H1 (cell line): ENCODE results near the gene ACTL6A. TPM values are rescaled to one million over a fixed set of nuclear protein-coding genes. Genes with fewer than 3 reads are reported as not detected.

Experiments
- BACH1 ChIP-seq: IDR thresholded peaks from 2 replicates; pipeline ENCODE4 v1.6.1; 2012; ENCODE audit warnings: low read length, improper control_type of control experiment
- EZH2 ChIP-seq: fragments of 200-600 bp; sonication (generic); IDR thresholded peaks from 2 replicates; pipeline ENCODE4 v1.7.1; 2012; ENCODE audit warnings: low read depth, mild to moderate bottlenecking, moderate library complexity, low read length, inconsistent platforms; ENCODE audit not compliant: severe bottlenecking
- JUN ChIP-seq: IDR thresholded peaks from 2 replicates; pipeline ENCODE4 v1.6.1; 2011; ENCODE audit warnings: low read depth, mild to moderate bottlenecking, improper control_type of control experiment, low read length
- NANOG ChIP-seq: IDR thresholded peaks from 2 replicates; pipeline ENCODE4 v1.6.1; 2011; ENCODE audit warnings: low read length, low read depth, mild to moderate bottlenecking, inconsistent platforms; ENCODE audit not compliant: insufficient read depth, poor library complexity, severe bottlenecking
- NRF1 ChIP-seq: IDR thresholded peaks from 2 replicates; pipeline ENCODE4 v1.6.1; 2011; ENCODE audit warnings: mild to moderate bottlenecking, low read depth, low read length, improper control_type of control experiment
- SIX5 ChIP-seq: IDR thresholded peaks from 2 replicates; pipeline ENCODE4 v1.6.1; 2011; ENCODE audit warnings: mild to moderate bottlenecking, low read depth, low read length
- ZNF274 ChIP-seq: IDR thresholded peaks from 2 replicates; pipeline ENCODE4 v1.7.0; 2012; ENCODE audit warnings: low read length, borderline replicate concordance; ENCODE audit errors: extremely low read depth
- polyA plus RNA-seq, 7 experiments: library from polyadenylated mRNA; depleted of rRNA in 3 of 7; stranded (reverse) in 5 of 7; unstranded in 2 of 7; fragments of >200 nt in 5 of 7; fragments of 200-250 nt in 2 of 7; gene quantifications; 1 replicate in 5 of 7; 2 replicates in 1 of 7; 4 replicates in 1 of 7; pipeline versions ENCODE4 v1.2.1 to v1.2.3, GENCODE V29; 2011 to 2013; ENCODE audit warnings: missing spikeins in 2 of 7, mixed read lengths in 2 of 7
- total RNA-seq: library from RNA; stranded (reverse); fragmentation: NEBNext Ultra II Directional; extraction: Animal tissue kit (Norgen Biotek cat#: 25700); gene quantifications from 2 replicates; pipeline ENCODE4 v1.2.1, GENCODE V29; 2021
- TF ChIP-seq, protein P1 (sequence below): fragments of 300-600 bp; sonication (generic); IDR thresholded peaks from 2 replicates; pipeline ENCODE4 v1.7.1; 2012; ENCODE audit warnings: low read length, moderate library complexity, mild to moderate bottlenecking, inconsistent platforms; ENCODE audit not compliant: insufficient replicate concordance
- TF ChIP-seq, protein P2 (sequence below): IDR thresholded peaks from 2 replicates; pipeline ENCODE4 v1.6.1; 2012; ENCODE audit warnings: inconsistent platforms
- TF ChIP-seq, protein P3 (sequence below): IDR thresholded peaks from 2 replicates; pipeline ENCODE4 v1.6.1; 2012; ENCODE audit warnings: inconsistent platforms

ACTL6A gene
- total and polyA plus RNA-seq, 2 of the 8 experiments (the other 6 are each of a cell fraction or from before 2014, with no cell fraction given): 76.9 to 99.5 TPM

DNA sequence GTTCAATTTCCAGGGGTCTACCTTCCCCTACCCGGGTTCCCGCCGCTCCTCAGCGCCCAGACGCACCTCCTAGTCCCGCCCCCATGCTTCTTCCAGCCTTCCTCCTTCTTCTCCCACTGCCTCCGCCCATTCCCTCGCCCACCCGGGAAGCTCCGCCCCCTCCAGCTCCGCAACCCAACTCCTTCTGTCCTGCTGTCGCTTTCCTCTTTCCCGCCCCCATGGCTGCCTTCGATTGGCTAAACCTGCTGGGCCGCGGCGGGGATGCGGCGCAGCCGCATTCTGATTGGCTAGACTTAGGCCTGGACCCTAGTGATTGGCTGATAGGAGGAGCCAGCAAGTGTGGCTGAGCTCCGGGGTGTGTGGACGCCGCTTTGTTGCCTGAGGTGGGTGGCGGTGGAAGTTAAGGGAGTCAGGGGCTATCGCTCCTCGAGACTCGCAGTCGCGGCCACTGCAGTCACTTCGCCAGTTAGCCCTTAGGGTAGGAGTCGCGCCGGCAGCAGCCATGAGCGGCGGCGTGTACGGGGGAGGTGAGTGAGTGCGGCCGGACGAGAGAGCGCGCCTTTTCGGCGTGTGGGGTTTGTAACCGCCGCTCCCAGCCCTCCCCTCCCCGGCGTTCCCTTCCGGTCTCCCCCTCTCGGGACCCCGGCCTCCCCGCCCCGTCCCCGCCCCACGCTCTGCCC, at the start of gene ACTL6A (continued):
- TF ChIP-seq, protein P1, sequence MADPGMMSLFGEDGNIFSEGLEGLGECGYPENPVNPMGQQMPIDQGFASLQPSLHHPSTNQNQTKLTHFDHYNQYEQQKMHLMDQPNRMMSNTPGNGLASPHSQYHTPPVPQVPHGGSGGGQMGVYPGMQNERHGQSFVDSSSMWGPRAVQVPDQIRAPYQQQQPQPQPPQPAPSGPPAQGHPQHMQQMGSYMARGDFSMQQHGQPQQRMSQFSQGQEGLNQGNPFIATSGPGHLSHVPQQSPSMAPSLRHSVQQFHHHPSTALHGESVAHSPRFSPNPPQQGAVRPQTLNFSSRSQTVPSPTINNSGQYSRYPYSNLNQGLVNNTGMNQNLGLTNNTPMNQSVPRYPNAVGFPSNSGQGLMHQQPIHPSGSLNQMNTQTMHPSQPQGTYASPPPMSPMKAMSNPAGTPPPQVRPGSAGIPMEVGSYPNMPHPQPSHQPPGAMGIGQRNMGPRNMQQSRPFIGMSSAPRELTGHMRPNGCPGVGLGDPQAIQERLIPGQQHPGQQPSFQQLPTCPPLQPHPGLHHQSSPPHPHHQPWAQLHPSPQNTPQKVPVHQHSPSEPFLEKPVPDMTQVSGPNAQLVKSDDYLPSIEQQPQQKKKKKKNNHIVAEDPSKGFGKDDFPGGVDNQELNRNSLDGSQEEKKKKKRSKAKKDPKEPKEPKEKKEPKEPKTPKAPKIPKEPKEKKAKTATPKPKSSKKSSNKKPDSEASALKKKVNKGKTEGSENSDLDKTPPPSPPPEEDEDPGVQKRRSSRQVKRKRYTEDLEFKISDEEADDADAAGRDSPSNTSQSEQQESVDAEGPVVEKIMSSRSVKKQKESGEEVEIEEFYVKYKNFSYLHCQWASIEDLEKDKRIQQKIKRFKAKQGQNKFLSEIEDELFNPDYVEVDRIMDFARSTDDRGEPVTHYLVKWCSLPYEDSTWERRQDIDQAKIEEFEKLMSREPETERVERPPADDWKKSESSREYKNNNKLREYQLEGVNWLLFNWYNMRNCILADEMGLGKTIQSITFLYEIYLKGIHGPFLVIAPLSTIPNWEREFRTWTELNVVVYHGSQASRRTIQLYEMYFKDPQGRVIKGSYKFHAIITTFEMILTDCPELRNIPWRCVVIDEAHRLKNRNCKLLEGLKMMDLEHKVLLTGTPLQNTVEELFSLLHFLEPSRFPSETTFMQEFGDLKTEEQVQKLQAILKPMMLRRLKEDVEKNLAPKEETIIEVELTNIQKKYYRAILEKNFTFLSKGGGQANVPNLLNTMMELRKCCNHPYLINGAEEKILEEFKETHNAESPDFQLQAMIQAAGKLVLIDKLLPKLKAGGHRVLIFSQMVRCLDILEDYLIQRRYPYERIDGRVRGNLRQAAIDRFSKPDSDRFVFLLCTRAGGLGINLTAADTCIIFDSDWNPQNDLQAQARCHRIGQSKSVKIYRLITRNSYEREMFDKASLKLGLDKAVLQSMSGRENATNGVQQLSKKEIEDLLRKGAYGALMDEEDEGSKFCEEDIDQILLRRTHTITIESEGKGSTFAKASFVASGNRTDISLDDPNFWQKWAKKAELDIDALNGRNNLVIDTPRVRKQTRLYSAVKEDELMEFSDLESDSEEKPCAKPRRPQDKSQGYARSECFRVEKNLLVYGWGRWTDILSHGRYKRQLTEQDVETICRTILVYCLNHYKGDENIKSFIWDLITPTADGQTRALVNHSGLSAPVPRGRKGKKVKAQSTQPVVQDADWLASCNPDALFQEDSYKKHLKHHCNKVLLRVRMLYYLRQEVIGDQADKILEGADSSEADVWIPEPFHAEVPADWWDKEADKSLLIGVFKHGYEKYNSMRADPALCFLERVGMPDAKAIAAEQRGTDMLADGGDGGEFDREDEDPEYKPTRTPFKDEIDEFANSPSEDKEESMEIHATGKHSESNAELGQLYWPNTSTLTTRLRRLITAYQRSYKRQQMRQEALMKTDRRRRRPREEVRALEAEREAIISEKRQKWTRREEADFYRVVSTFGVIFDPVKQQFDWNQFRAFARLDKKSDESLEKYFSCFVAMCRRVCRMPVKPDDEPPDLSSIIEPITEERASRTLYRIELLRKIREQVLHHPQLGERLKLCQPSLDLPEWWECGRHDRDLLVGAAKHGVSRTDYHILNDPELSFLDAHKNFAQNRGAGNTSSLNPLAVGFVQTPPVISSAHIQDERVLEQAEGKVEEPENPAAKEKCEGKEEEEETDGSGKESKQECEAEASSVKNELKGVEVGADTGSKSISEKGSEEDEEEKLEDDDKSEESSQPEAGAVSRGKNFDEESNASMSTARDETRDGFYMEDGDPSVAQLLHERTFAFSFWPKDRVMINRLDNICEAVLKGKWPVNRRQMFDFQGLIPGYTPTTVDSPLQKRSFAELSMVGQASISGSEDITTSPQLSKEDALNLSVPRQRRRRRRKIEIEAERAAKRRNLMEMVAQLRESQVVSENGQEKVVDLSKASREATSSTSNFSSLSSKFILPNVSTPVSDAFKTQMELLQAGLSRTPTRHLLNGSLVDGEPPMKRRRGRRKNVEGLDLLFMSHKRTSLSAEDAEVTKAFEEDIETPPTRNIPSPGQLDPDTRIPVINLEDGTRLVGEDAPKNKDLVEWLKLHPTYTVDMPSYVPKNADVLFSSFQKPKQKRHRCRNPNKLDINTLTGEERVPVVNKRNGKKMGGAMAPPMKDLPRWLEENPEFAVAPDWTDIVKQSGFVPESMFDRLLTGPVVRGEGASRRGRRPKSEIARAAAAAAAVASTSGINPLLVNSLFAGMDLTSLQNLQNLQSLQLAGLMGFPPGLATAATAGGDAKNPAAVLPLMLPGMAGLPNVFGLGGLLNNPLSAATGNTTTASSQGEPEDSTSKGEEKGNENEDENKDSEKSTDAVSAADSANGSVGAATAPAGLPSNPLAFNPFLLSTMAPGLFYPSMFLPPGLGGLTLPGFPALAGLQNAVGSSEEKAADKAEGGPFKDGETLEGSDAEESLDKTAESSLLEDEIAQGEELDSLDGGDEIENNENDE: no peak
- TF ChIP-seq BACH1 (no peak), NANOG (no peak), JUN (no peak), NRF1 (no peak), SIX5 (no peak), EZH2 (no peak), ZNF274 (no peak)
- TF ChIP-seq, protein P2, sequence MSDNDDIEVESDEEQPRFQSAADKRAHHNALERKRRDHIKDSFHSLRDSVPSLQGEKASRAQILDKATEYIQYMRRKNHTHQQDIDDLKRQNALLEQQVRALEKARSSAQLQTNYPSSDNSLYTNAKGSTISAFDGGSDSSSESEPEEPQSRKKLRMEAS: peak; percentile 52
- TF ChIP-seq, protein P3, sequence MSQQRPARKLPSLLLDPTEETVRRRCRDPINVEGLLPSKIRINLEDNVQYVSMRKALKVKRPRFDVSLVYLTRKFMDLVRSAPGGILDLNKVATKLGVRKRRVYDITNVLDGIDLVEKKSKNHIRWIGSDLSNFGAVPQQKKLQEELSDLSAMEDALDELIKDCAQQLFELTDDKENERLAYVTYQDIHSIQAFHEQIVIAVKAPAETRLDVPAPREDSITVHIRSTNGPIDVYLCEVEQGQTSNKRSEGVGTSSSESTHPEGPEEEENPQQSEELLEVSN: no peak; the same call in 1 of the 2 replicates
